SU-DHL-6 (cell line): ENCODE results near the gene CCDC137.

Experiments used
- H2AFZ ChIP-seq: fragments of 200-600 bp; sonication (generic); 2 replicates; pipeline ENCODE4 v1.6.1; 2014; ENCODE audit warnings: low read depth, mild to moderate bottlenecking, moderate library complexity, mixed read lengths, antibody characterized with exemption, low read length; ENCODE audit not compliant: severe bottlenecking
- H3F3A ChIP-seq: fragments of 200-600 bp; shearing (Covaris generic); 2 replicates; pipeline ENCODE4 v1.6.0; 2016; ENCODE audit warnings: antibody characterized with exemption, mild to moderate bottlenecking; ENCODE audit not compliant: insufficient read depth
- H3K27ac ChIP-seq: fragments of 200-600 bp; sonication (generic); 2 replicates; pipeline ENCODE4 v1.5.1; 2016; ENCODE audit warnings: low read depth, mild to moderate bottlenecking, low read length, moderate library complexity, mixed read lengths
- H3K27me3 ChIP-seq: fragments of 200-600 bp; sonication (generic), shearing (Covaris generic); 2 replicates; pipeline ENCODE4 v1.6.0; 2014; ENCODE audit warnings: mild to moderate bottlenecking, low read length
- H3K36me3 ChIP-seq: fragments of 200-600 bp; sonication (generic); 2 replicates; pipeline ENCODE4 v1.6.1; 2014; ENCODE audit warnings: mild to moderate bottlenecking, low read length, mixed read lengths
- H3K4me2 ChIP-seq: fragments of 300-600, 200-600 bp; shearing (Covaris generic), sonication (generic); 2 replicates; pipeline ENCODE4 v1.6.0; 2014; ENCODE audit warnings: low read length, low read depth, mild to moderate bottlenecking; ENCODE audit not compliant: poor library complexity, severe bottlenecking
- H3K4me3 ChIP-seq: fragments of 200-600 bp; sonication (generic); 2 replicates; pipeline ENCODE4 v1.5.1; 2014; ENCODE audit warnings: antibody characterized with exemption, low read length, mild to moderate bottlenecking, mixed read lengths; ENCODE audit not compliant: insufficient read depth, poor library complexity, severe bottlenecking
- H3K79me2 ChIP-seq: fragments of 200-600 bp; sonication (generic); 2 replicates; pipeline ENCODE4 v1.6.1; 2014; ENCODE audit warnings: mild to moderate bottlenecking, low read length, moderate library complexity; ENCODE audit not compliant: insufficient read depth
- H3K9ac ChIP-seq: fragments of 200-600 bp; sonication (generic); 2 replicates; pipeline ENCODE4 v1.7.0; 2014; ENCODE audit warnings: mild to moderate bottlenecking, low read length
- H3K9me2 ChIP-seq: fragments of 200-600 bp; sonication (generic); replicated peaks from 2 replicates; pipeline ENCODE4 v1.6.1; 2014; ENCODE audit warnings: low read length; ENCODE audit not compliant: insufficient read depth
- H3K9me3 ChIP-seq: fragments of 200-600 bp; sonication (generic); 2 replicates; pipeline ENCODE4 v1.6.1; 2014; ENCODE audit warnings: low read length, mixed read lengths; ENCODE audit not compliant: insufficient read depth
- H4K20me1 ChIP-seq: fragments of 200-600 bp; sonication (generic); 2 replicates; pipeline ENCODE4 v1.6.1; 2014; ENCODE audit warnings: low read depth, mild to moderate bottlenecking, antibody characterized with exemption, low read length, moderate library complexity, mixed read lengths
- EZH2phosphoT487 ChIP-seq: fragments of 200-600 bp; sonication (generic), shearing (Covaris generic); conservative IDR thresholded peaks from 2 replicates; pipeline ENCODE4 v1.6.1; 2018; ENCODE audit warnings: mild to moderate bottlenecking, antibody characterized with exemption, low read length, moderate library complexity, mixed read lengths
- TF ChIP-seq, protein P1 (sequence below): fragments of 200-600 bp; sonication (generic); IDR thresholded peaks from one replicate; pipeline ENCODE4 v1.5.1; 2017; ENCODE audit warnings: antibody characterized with exemption, mild to moderate bottlenecking, low read length, moderate library complexity; ENCODE audit not compliant: insufficient read depth, poor library complexity, severe bottlenecking

The CCDC137 gene

DNA sequence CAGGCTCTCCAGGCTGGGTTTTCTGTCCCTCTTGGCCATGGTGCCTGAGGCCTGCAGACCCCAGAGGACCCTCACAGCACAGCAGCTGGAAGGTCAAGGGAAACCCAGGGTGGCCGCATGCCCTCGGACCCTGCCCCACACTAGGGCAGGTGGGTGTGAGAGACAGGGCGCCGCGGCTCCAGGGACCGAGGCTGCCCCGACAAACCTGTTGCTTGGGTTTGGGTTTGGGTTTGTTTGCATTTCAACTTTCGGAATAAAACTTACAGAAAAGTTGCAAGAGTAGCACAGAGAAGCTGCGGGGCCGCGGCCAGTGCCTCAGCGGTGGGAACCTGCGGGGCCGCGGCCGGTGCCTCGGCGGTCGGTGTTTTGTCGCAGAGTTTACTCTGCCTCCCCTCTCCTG, 25.1 kb downstream of the CCDC137 start:
- Histone ChIP-seq H3K27ac (no peak overlapping the region), H3K9me3 (no peaks in the 10 kb centered on the region), H4K20me1 (no peaks in the 10 kb centered on the region), H3K9ac (no peak overlapping the region), H3K79me2 (peaks cover 6% of the 10 kb centered on the region; the same call in 1 of the 2 replicates), H3K4me2 (no peak overlapping the region), H3K27me3 (no peaks in the 10 kb centered on the region), H2AFZ (no peak overlapping the region), H3F3A (no peaks in the 10 kb centered on the region), H3K9me2 (no peaks in the 10 kb centered on the region), H3K4me3 (no peak overlapping the region), H3K36me3 (no peaks in the 10 kb centered on the region)
- TF ChIP-seq, protein P1, sequence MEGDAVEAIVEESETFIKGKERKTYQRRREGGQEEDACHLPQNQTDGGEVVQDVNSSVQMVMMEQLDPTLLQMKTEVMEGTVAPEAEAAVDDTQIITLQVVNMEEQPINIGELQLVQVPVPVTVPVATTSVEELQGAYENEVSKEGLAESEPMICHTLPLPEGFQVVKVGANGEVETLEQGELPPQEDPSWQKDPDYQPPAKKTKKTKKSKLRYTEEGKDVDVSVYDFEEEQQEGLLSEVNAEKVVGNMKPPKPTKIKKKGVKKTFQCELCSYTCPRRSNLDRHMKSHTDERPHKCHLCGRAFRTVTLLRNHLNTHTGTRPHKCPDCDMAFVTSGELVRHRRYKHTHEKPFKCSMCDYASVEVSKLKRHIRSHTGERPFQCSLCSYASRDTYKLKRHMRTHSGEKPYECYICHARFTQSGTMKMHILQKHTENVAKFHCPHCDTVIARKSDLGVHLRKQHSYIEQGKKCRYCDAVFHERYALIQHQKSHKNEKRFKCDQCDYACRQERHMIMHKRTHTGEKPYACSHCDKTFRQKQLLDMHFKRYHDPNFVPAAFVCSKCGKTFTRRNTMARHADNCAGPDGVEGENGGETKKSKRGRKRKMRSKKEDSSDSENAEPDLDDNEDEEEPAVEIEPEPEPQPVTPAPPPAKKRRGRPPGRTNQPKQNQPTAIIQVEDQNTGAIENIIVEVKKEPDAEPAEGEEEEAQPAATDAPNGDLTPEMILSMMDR = no peak
- TF ChIP-seq EZH2phosphoT487 = no peak

DNA sequence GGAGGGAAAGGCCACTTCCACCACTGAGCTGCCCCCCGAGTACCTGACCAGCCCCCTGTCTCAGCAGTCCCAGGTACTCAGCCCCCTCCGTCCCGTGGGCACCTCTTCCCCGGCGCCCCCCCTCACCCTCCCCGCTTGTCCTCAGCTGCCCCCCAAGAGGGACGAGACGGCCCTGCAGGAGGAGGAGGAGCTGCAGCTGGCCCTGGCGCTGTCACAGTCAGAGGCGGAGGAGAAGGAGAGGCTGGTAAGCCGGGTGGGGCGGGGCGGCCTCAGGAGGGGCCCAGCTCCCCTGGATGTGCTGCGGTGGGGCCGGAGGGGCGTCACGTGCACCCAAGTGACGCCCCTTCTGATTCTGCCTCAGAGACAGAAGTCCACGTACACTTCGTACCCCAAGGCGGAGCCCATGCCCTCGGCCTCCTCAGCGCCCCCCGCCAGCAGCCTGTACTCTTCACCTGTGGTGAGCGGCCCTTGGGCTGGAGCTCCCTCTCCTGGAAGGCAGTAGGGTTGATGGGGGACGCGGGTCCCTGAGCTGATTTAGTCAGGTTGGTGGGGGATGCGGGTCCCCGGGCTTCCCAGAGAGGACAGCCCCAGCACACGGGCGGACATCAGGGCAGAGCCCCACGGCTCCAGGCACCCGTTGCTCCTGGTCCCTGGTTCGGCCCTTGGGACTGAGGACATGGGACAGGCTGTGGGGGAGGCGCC, 27.1 kb downstream of the CCDC137 start:
- H3K79me2 ChIP-seq = 0 out of 2 replicates have a peak, but pooled peaks cover 4% of the 10 kb centered on the region

DNA sequence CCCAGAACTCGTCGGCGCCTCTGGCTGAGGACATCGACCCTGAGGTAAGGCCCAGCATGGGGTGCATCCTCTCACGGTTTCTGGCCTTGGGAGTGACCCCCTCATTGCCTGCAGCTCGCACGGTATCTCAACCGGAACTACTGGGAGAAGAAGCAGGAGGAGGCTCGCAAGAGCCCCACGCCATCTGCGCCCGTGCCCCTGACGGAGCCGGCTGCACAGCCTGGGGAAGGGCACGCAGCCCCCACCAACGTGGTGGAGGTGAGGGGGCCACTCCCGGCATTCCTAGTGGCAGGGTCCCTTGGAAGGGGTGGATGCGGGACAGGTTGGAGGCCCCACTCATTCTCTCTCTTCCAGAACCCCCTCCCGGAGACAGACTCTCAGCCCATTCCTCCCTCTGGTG, 28.3 kb downstream of the CCDC137 start:
- Histone ChIP-seq H3K9me2 (no peaks in the 10 kb centered on the region), H4K20me1 (no peaks in the 10 kb centered on the region), H2AFZ (no peak overlapping the region), H3K9ac (no peak overlapping the region), H3K4me3 (no peak overlapping the region), H3K79me2 (0 out of 2 replicates have a peak, but pooled peaks cover 4% of the 10 kb centered on the region), H3K9me3 (no peaks in the 10 kb centered on the region), H3K36me3 (peaks cover 2% of the 10 kb centered on the region; the same call in 1 of the 2 replicates), H3K4me2 (no peak overlapping the region), H3F3A (0 out of 2 replicates have a peak, but pooled peaks cover 12% of the 10 kb centered on the region), H3K27me3 (no peaks in the 10 kb centered on the region), H3K27ac (no peak overlapping the region)
- TF ChIP-seq, protein P1 = no peak
- no peak for TF ChIP-seq EZH2phosphoT487

More for the DNA sequence above, 27.1 kb downstream of the CCDC137 start:
- H2AFZ ChIP-seq = no peak overlapping the region
- H3K27me3 ChIP-seq = no peaks in the 10 kb centered on the region
- no peak overlapping the region for H3K4me2 ChIP-seq
- H3K27ac ChIP-seq = no peak overlapping the region
- no peaks in the 10 kb centered on the region for H4K20me1 ChIP-seq
- peaks cover 2% of the 10 kb centered on the region; the same call in 1 of the 2 replicates for H3K36me3 ChIP-seq
- H3K9me3 ChIP-seq = no peaks in the 10 kb centered on the region
- H3K9ac ChIP-seq = no peak overlapping the region
- no peaks in the 10 kb centered on the region for H3K9me2 ChIP-seq
- no peak for TF ChIP-seq EZH2phosphoT487
- TF ChIP-seq, protein P1 = no peak
- H3K4me3 ChIP-seq = no peak overlapping the region
- H3F3A ChIP-seq = 0 out of 2 replicates have a peak, but pooled peaks cover 7% of the 10 kb centered on the region
